Measurements from ENCODE around the gene C21orf58. TPM values are rescaled to one million over a fixed set of nuclear protein-coding genes. Genes with fewer than 3 reads are reported as not detected.

Gene C21orf58
- total RNA-seq, 1 donor from 2014 or later, result 2.9 TPM

DNA sequence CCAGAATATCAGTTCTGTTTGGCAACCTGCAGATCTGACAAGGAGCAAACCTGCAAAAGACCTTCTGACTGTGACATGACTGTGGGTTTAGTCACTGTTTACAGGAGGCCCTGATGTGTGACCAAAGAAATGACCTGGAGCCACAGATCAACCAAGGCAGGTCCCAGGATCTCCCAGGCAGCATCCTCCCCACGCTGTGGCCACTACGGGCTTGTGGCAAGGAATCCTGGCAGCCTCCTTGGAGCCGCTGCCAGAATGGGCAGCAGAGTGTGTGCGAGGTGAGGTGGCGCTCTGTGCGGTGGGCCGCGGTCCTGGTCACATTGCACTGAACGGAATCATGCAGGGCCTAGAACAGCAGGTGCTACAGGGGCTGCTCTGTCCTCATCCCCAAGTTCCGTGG lies 54.2 kb downstream of the C21orf58 start:
- Histone ChIP-seq H3K36me3 (peaks cover 0 to 97% of the 10 kb centered on the region in 2 donors), H3K27ac (no peak overlapping the region), H3K4me1 (no peaks in the 10 kb centered on the region), H3K27me3 (no peaks in the 10 kb centered on the region), H3K4me3 (no peak overlapping the region), H3K9me3 (no peaks in the 10 kb centered on the region)
- DNase-seq (ENCODE audit: extremely low spot score in 2 of 2), result no peak
- intact Hi-C loops (cut with DNase I), result no loop called here
- TF ChIP-seq POLR2AphosphoS5 (IDR thresholded peaks at IDR 0.05; ENCODE audit: insufficient read depth in 1 of 2, low read depth in 1 of 2), result no peak
- TF ChIP-seq, protein P1, sequence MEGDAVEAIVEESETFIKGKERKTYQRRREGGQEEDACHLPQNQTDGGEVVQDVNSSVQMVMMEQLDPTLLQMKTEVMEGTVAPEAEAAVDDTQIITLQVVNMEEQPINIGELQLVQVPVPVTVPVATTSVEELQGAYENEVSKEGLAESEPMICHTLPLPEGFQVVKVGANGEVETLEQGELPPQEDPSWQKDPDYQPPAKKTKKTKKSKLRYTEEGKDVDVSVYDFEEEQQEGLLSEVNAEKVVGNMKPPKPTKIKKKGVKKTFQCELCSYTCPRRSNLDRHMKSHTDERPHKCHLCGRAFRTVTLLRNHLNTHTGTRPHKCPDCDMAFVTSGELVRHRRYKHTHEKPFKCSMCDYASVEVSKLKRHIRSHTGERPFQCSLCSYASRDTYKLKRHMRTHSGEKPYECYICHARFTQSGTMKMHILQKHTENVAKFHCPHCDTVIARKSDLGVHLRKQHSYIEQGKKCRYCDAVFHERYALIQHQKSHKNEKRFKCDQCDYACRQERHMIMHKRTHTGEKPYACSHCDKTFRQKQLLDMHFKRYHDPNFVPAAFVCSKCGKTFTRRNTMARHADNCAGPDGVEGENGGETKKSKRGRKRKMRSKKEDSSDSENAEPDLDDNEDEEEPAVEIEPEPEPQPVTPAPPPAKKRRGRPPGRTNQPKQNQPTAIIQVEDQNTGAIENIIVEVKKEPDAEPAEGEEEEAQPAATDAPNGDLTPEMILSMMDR (IDR thresholded peaks at IDR 0.05), result no peak
- TF ChIP-seq POLR2A (IDR thresholded peaks at IDR 0.05), result no peak

DNA sequence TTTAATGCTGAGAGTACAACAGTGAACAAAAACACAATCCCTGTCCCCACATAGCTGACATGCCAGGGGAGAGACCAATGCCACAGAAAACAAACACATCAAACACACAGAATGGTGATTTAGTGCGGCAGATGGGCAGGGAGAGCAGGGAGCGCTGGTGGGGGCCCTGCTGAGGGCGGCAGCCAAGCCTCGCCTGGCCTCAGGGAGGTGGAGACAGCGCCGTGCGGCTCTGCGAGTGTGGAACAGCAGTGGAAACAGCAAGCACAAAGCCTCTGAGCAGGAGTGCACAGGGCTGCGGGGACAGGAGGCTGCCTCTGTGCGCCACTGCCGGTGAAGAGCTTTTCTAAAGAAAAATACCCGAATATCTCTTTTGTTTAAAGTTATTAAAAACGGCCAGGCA lies 55.3 kb downstream of the C21orf58 start:
- Histone ChIP-seq H3K4me1 (no peaks in the 10 kb centered on the region), H3K27me3 (no peaks in the 10 kb centered on the region), H3K9me3 (no peaks in the 10 kb centered on the region), H3K27ac (no peak overlapping the region), H3K36me3 (peaks cover 0 to 92% of the 10 kb centered on the region in 2 donors), H3K4me3 (no peak overlapping the region)
- no peak for DNase-seq (ENCODE audit: extremely low spot score in 2 of 2)
- intact Hi-C loops (cut with DNase I), result no loop called here
- no peak for TF ChIP-seq POLR2A (IDR thresholded peaks at IDR 0.05)
- TF ChIP-seq POLR2AphosphoS5 (IDR thresholded peaks at IDR 0.05; ENCODE audit: insufficient read depth in 1 of 2, low read depth in 1 of 2), result no peak
- TF ChIP-seq, protein P1 (IDR thresholded peaks at IDR 0.05), result no peak

DNA sequence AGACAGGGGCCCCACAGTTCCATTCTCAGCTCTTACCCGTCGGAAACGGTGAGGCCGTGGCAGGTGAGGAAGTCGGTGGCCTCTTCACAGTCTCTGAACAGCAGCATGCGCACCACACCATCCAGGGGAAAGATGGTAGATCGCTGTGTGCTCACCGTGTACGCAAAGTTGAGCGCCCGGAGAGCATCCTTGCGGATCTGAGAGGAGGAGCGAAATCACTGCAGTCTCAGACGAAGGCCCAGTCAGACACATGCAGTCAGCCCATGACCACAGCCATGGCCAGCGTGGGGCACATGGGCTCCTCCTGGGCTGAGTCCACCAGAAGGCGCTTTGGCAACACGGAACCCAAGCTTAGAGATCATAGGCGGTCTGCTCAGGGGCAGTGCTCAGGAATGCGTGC lies 56.7 kb downstream of the C21orf58 start:
- Histone ChIP-seq H3K9me3 (no peaks in the 10 kb centered on the region), H3K27me3 (no peaks in the 10 kb centered on the region), H3K4me3 (no peak overlapping the region), H3K27ac (no peak overlapping the region), H3K36me3 (peaks cover 3 to 82% of the 10 kb centered on the region in 2 donors), H3K4me1 (no peaks in the 10 kb centered on the region)
- TF ChIP-seq POLR2A (IDR thresholded peaks at IDR 0.05) (no peak), POLR2AphosphoS5 (IDR thresholded peaks at IDR 0.05; ENCODE audit: insufficient read depth in 1 of 2, low read depth in 1 of 2) (no peak)
- TF ChIP-seq, protein P1 (IDR thresholded peaks at IDR 0.05), result no peak
- intact Hi-C loops (cut with DNase I), result no loop called here
- DNase-seq (ENCODE audit: extremely low spot score in 2 of 2), result no peak

DNA sequence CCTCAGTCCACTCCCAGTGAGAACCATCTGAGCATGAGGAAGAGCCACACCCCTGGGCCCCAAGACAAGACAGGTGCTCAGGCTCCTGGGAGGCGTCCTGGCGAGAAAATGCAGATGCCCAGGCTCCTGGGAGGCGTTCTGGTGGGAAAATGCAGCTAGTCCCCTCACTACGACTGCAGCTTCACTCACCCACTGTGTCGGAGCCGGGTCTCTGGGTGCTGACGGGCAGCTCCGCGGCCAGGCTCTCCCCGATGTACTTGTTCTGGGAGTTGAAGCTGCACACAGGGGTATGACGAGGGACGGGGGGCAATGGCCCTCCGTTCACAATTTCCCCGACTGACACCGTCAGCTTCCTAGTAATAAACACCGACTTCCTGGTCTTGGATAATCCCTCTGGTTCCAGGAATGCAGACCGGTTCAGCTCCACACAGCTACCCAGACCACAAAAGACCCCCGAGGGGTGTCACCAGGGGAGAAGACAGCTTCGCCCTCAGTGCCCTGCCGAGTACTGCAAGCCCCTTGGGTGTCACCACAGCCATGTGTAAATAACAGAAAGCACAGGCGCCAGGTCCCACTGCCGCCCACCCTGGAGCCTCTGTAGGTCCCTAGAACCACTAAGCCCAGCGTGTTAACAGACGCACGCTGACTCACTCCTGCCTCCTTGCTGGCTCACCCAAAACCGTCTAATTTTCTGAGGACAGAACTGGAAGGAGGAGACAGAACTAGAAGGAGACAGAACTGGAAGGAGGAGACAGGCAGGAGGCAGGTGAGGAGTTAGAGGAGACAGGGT lies 57.7 kb downstream of the C21orf58 start:
- Histone ChIP-seq H3K27me3 (no peaks in the 10 kb centered on the region), H3K9me3 (no peaks in the 10 kb centered on the region), H3K4me1 (no peaks in the 10 kb centered on the region), H3K27ac (no peak overlapping the region), H3K4me3 (no peak overlapping the region), H3K36me3 (peaks cover 3 to 82% of the 10 kb centered on the region in 2 donors)
- intact Hi-C loops (cut with DNase I), result no loop called here
- no peak for DNase-seq (ENCODE audit: extremely low spot score in 2 of 2)
- TF ChIP-seq POLR2AphosphoS5 (IDR thresholded peaks at IDR 0.05; ENCODE audit: insufficient read depth in 1 of 2, low read depth in 1 of 2), result no peak
- TF ChIP-seq POLR2A (IDR thresholded peaks at IDR 0.05), result no peak
- TF ChIP-seq, protein P1 (IDR thresholded peaks at IDR 0.05), result no peak

DNA sequence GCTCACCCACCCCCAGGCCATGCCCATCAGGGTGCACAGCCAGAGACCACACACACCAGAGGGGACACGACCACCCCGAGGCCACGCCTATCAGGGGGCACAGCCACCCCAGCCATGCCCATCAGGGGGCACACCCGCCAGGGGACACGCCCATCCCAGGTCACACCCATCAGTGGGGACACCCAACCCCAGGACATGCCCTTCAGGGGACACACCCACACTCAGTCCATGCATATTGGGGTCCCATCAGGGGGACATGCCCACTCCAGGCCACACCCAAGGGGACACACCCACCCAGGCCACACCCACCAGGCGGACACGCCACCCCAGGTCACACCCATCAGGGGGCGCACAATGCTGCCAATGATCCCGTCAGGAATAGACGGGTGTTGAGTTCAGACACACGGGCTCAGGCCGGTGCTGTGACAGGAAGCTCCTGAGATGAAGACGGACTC lies 59.0 kb downstream of the C21orf58 start:
- intact Hi-C loops (cut with DNase I), result no loop called here
- no peak for TF ChIP-seq POLR2AphosphoS5 (IDR thresholded peaks at IDR 0.05; ENCODE audit: insufficient read depth in 1 of 2, low read depth in 1 of 2)

More for the DNA sequence above, 59.0 kb downstream of the C21orf58 start:
- Histone ChIP-seq H3K36me3 (peaks cover 3 to 83% of the 10 kb centered on the region in 2 donors), H3K9me3 (no peaks in the 10 kb centered on the region), H3K4me1 (no peaks in the 10 kb centered on the region), H3K27me3 (no peaks in the 10 kb centered on the region), H3K4me3 (no peak overlapping the region), H3K27ac (no peak overlapping the region)
- no peak for DNase-seq (ENCODE audit: extremely low spot score in 2 of 2)
